Measurements from ENCODE around the gene SLC1A4. TPM values are rescaled to one million over a fixed set of nuclear protein-coding genes. Genes with fewer than 3 reads are reported as not detected.

Gene SLC1A4
- total and polyA plus RNA-seq, 10 of the 15 experiments (the other 5 are each of a cell fraction or from before 2014, with no cell fraction given): 10.8 to 43.2 (median 27.7) TPM

DNA sequence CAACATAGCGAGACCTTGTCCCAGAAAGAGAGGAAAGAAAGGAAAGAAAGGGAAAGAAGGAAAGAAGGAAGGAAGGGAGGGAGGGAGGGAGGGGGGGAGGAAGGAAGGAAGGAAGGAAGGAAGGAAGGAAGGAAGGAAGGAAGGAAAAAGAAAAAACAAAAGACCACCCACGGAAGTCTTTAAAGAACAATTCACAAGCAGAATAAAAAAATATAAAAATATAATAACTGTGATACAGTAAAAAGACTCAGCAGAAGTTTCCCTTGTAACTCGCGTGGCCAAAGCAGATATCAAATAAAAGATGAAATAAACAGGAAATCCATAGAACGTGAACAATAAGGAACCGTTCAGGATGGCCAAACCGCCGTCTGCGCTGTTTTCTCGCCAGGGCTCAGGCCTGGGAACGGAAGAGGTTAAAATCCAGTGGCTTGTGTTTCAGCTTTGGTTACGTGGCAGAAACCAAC lies 1.2 kb upstream of the SLC1A4 start:
- peak; percentile 38 for FAIRE-seq
- TF ChIP-seq, protein P1, sequence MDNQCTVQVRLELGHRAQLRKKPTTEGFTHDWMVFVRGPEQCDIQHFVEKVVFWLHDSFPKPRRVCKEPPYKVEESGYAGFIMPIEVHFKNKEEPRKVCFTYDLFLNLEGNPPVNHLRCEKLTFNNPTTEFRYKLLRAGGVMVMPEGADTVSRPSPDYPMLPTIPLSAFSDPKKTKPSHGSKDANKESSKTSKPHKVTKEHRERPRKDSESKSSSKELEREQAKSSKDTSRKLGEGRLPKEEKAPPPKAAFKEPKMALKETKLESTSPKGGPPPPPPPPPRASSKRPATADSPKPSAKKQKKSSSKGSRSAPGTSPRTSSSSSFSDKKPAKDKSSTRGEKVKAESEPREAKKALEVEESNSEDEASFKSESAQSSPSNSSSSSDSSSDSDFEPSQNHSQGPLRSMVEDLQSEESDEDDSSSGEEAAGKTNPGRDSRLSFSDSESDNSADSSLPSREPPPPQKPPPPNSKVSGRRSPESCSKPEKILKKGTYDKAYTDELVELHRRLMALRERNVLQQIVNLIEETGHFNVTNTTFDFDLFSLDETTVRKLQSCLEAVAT (IDR thresholded peaks at IDR 0.05): 0 out of 2 replicates have a peak, but pooled peaks have one; percentile 21
- TF ChIP-seq EGR1 (IDR thresholded peaks at IDR 0.05; ENCODE audit: borderline replicate concordance in 1 of 2, low read depth in 2 of 2, low read length in 2 of 2) (no peak), CREM (IDR thresholded peaks at IDR 0.05; ENCODE audit: low read depth) (peak; percentile 73; the same call in 1 of the 2 replicates), LARP7 (IDR thresholded peaks at IDR 0.05) (no peak), CREB1 (IDR thresholded peaks at IDR 0.05; ENCODE audit: low read depth) (0 out of 2 replicates have a peak, but pooled peaks have one; percentile 46), EED (IDR thresholded peaks at IDR 0.05; ENCODE audit: low read depth) (peak; percentile 82), CBFB (IDR thresholded peaks at IDR 0.05; ENCODE audit: low read depth) (no peak), RBBP5 (conservative IDR thresholded peaks at IDR 0.05) (no peak), CBX3 (IDR thresholded peaks at IDR 0.05; ENCODE audit: borderline replicate concordance, low read depth) (no peak), BRCA1 (IDR thresholded peaks at IDR 0.05; ENCODE audit: low read depth, low read length) (no peak), NBN (IDR thresholded peaks at IDR 0.05) (no peak), FOS (IDR thresholded peaks at IDR 0.05; ENCODE audit: borderline replicate concordance, extremely low read depth, insufficient read length) (no peak), SMARCA5 (IDR thresholded peaks at IDR 0.05) (no peak), YY1 (IDR thresholded peaks at IDR 0.05; ENCODE audit: low read depth, low read length) (no peak), PAX5 (IDR thresholded peaks at IDR 0.05; ENCODE audit: borderline replicate concordance, low read depth, low read length) (peak; percentile 73; the same call in 1 of the 2 replicates)
- TF ChIP-seq, protein P2, sequence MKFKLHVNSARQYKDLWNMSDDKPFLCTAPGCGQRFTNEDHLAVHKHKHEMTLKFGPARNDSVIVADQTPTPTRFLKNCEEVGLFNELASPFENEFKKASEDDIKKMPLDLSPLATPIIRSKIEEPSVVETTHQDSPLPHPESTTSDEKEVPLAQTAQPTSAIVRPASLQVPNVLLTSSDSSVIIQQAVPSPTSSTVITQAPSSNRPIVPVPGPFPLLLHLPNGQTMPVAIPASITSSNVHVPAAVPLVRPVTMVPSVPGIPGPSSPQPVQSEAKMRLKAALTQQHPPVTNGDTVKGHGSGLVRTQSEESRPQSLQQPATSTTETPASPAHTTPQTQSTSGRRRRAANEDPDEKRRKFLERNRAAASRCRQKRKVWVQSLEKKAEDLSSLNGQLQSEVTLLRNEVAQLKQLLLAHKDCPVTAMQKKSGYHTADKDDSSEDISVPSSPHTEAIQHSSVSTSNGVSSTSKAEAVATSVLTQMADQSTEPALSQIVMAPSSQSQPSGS (IDR thresholded peaks at IDR 0.05; ENCODE audit: low read length): peak; percentile 58; the same call in 1 of the 2 replicates
- TF ChIP-seq, protein P3, sequence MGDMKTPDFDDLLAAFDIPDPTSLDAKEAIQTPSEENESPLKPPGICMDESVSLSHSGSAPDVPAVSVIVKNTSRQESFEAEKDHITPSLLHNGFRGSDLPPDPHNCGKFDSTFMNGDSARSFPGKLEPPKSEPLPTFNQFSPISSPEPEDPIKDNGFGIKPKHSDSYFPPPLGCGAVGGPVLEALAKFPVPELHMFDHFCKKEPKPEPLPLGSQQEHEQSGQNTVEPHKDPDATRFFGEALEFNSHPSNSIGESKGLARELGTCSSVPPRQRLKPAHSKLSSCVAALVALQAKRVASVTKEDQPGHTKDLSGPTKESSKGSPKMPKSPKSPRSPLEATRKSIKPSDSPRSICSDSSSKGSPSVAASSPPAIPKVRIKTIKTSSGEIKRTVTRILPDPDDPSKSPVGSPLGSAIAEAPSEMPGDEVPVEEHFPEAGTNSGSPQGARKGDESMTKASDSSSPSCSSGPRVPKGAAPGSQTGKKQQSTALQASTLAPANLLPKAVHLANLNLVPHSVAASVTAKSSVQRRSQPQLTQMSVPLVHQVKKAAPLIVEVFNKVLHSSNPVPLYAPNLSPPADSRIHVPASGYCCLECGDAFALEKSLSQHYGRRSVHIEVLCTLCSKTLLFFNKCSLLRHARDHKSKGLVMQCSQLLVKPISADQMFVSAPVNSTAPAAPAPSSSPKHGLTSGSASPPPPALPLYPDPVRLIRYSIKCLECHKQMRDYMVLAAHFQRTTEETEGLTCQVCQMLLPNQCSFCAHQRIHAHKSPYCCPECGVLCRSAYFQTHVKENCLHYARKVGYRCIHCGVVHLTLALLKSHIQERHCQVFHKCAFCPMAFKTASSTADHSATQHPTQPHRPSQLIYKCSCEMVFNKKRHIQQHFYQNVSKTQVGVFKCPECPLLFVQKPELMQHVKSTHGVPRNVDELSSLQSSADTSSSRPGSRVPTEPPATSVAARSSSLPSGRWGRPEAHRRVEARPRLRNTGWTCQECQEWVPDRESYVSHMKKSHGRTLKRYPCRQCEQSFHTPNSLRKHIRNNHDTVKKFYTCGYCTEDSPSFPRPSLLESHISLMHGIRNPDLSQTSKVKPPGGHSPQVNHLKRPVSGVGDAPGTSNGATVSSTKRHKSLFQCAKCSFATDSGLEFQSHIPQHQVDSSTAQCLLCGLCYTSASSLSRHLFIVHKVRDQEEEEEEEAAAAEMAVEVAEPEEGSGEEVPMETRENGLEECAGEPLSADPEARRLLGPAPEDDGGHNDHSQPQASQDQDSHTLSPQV (IDR thresholded peaks at IDR 0.05): no peak

More for the DNA sequence above, 1.2 kb upstream of the SLC1A4 start:
- H4K20me1 ChIP-seq (ENCODE audit: control insufficient read depth, insufficient read depth): no peaks in the 10 kb centered on the region
- H3K4me1 ChIP-seq (ENCODE audit: control insufficient read depth, insufficient read depth, low read length): peaks cover 29% of the 10 kb centered on the region
- WGBS (ENCODE audit: insufficient coverage, insufficient replicate concordance, low lambda C conversion rate, missing lambda C conversion rate): under 1% methylated on average over 11 of the region's 12 CpGs
- no TSS peak for BruUV-seq (replicated peaks)
- H2AFZ ChIP-seq (ENCODE audit: control insufficient read depth, low read depth, low read length): no peak overlapping the region
- in situ Hi-C loops (cut with MboI): loop anchor here (10.0 kb wide), 1 partner anchor 53 kb away; no protein-coding TSS in a partner anchor
- H3K27me3 ChIP-seq (replicated peaks in 1 of 2; ENCODE audit: control insufficient read depth in 2 of 2, insufficient read depth in 2 of 2, low read length in 1 of 2): no peaks in the 10 kb centered on the region
- no peak for ATAC-seq
- H3K4me2 ChIP-seq (ENCODE audit: control insufficient read depth, insufficient read depth): peak overlapping the region; percentile 77
- peaks cover 41% of the 10 kb centered on the region for H3K79me2 ChIP-seq (ENCODE audit: control insufficient read depth, insufficient read depth, low read length)
- H3K9ac ChIP-seq (ENCODE audit: control insufficient read depth, insufficient read depth, low read length): peak overlapping the region; percentile 91
- ChIA-PET SMC1A (ENCODE audit: uncharacterized antibody, unreplicated experiment) (interaction anchor here (1.0 to 2.2 kb wide), 9 partner anchors 9 to 73 kb away, joined by 3 to 13 read pairs (median 5); no protein-coding TSS in a partner anchor), POLR2A (interaction anchor here (0.7 to 6.1 kb wide), 6 partner anchors 8 to 1141 kb away, joined by 3 to 96 read pairs (median 4); no protein-coding TSS in a partner anchor), RAD21 (ENCODE audit: unreplicated experiment) (interaction anchor here (0.6 to 10.2 kb wide), 14 partner anchors 9 to 448 kb away, joined by 3 to 73 read pairs (median 4); no protein-coding TSS in a partner anchor), CTCF (interaction anchor here (0.7 to 2.1 kb wide), 13 partner anchors 15 to 132 kb away, joined by 3 to 10 read pairs (median 4); no protein-coding TSS in a partner anchor)
- intact Hi-C loops (cut with micrococcal nuclease; ENCODE audit: unreplicated experiment): loop anchor here (1.0 to 5.0 kb wide), 6 partner anchors 44 to 336 kb away; partner anchors contain the start of genes ACTR2 and SERTAD2
- H3K27ac ChIP-seq (ENCODE audit: control insufficient read depth, insufficient read depth): peak overlapping the region; percentile 89
- no peaks in the 10 kb centered on the region; a peak in 1 of 4 replicates for H3K36me3 ChIP-seq (ENCODE audit: control insufficient read depth in 2 of 2, insufficient read depth in 2 of 2, low read length in 1 of 2)
- peak; percentile 59 for DNase-seq (ENCODE audit: low read depth, low spot score)
- H3K4me3 ChIP-seq: peak overlapping the region; percentile 99
- no peaks in the 10 kb centered on the region for H3K9me3 ChIP-seq (replicated peaks; ENCODE audit: control insufficient read depth, insufficient read depth, low read length)

All from GM12878 (cell line).